OCI-LY1 (cell line): ENCODE measurements around the gene WIPF2.

Experiments
- H2AFZ ChIP-seq: fragments of 200-600 bp; sonication (generic), shearing (Covaris generic); 2 replicates; pipeline ENCODE4 v1.6.0; 2014; ENCODE audit warnings: antibody characterized with exemption, mild to moderate bottlenecking, low read length
- H3F3A ChIP-seq: fragments of 200-600 bp; sonication (generic), shearing (Covaris generic); 2 replicates; pipeline ENCODE4 v1.6.0; 2014; ENCODE audit warnings: mild to moderate bottlenecking, antibody characterized with exemption, low read length, moderate library complexity; ENCODE audit not compliant: insufficient read depth
- H3K27ac ChIP-seq: fragments of 200-600 bp; sonication (generic); 2 replicates; pipeline ENCODE4 v1.5.1; 2014; ENCODE audit warnings: low read length, mixed run types, mild to moderate bottlenecking, low read depth; ENCODE audit not compliant: poor library complexity, severe bottlenecking
- H3K27me3 ChIP-seq: fragments of 200-600 bp; sonication (generic); 2 replicates; pipeline ENCODE4 v1.6.0; 2014; ENCODE audit warnings: antibody characterized with exemption, mild to moderate bottlenecking, low read length, moderate library complexity; ENCODE audit not compliant: insufficient read depth
- H3K36me3 ChIP-seq: fragments of 200-600 bp; sonication (generic); 2 replicates; pipeline ENCODE4 v1.6.1; 2014; ENCODE audit warnings: mild to moderate bottlenecking, antibody characterized with exemption, low read length, moderate library complexity, mixed read lengths; ENCODE audit not compliant: insufficient read depth
- H3K4me1 ChIP-seq: fragments of 200-600 bp; sonication (generic); 2 replicates; pipeline ENCODE4 v1.5.1; 2014; ENCODE audit warnings: mild to moderate bottlenecking, low read length, moderate library complexity; ENCODE audit not compliant: insufficient read depth, severe bottlenecking
- H3K4me2 ChIP-seq: fragments of 200-600 bp; sonication (generic), shearing (Covaris generic); 2 replicates; pipeline ENCODE4 v1.6.1; 2014; ENCODE audit warnings: low read length
- H3K4me3 ChIP-seq: fragments of 200-600 bp; sonication (generic); 2 replicates; pipeline ENCODE4 v1.5.1; 2014; ENCODE audit warnings: low read length, low read depth, mild to moderate bottlenecking, mixed read lengths; ENCODE audit not compliant: poor library complexity, severe bottlenecking
- H3K79me2 ChIP-seq: fragments of 200-600 bp; shearing (Covaris generic); 2 replicates; pipeline ENCODE4 v1.6.1; 2016; ENCODE audit warnings: mixed run types, low read length, mixed read lengths; ENCODE audit not compliant: insufficient read depth
- H3K9ac ChIP-seq: fragments of 200-600 bp; sonication (generic), shearing (Covaris generic); 2 replicates; pipeline ENCODE4 v1.6.1; 2014; ENCODE audit warnings: mild to moderate bottlenecking, low read length, mixed read lengths
- H3K9me2 ChIP-seq: fragments of 200-600 bp; sonication (generic), shearing (Covaris generic); 2 replicates; pipeline ENCODE4 v1.6.1; 2014; ENCODE audit warnings: low read depth, mild to moderate bottlenecking, low read length, mixed read lengths
- H3K9me3 ChIP-seq: fragments of 200-600 bp; shearing (Covaris generic); 2 replicates; pipeline ENCODE4 v1.6.1; 2014; ENCODE audit warnings: low read length, mixed read lengths
- H4K20me1 ChIP-seq: fragments of 200-600 bp; sonication (generic), shearing (Covaris generic); 2 replicates; pipeline ENCODE4 v1.6.0; 2016; ENCODE audit warnings: mild to moderate bottlenecking, low read length; ENCODE audit not compliant: insufficient read depth
- EZH2 ChIP-seq: fragments of 200-600 bp; sonication (generic), shearing (Covaris generic); IDR thresholded peaks from 2 replicates; pipeline ENCODE4 v1.8.0; 2017; ENCODE audit warnings: borderline replicate concordance, mixed run types, mild to moderate bottlenecking, antibody characterized with exemption, low read length, moderate library complexity, mixed read lengths
- TF ChIP-seq, protein P1 (sequence below): fragments of 200-600 bp; sonication (generic), shearing (Covaris generic); IDR thresholded peaks from 2 replicates; pipeline ENCODE4 v1.5.1; 2017; ENCODE audit warnings: mild to moderate bottlenecking, antibody characterized with exemption, low read length, moderate library complexity, mixed read lengths

Gene WIPF2

DNA sequence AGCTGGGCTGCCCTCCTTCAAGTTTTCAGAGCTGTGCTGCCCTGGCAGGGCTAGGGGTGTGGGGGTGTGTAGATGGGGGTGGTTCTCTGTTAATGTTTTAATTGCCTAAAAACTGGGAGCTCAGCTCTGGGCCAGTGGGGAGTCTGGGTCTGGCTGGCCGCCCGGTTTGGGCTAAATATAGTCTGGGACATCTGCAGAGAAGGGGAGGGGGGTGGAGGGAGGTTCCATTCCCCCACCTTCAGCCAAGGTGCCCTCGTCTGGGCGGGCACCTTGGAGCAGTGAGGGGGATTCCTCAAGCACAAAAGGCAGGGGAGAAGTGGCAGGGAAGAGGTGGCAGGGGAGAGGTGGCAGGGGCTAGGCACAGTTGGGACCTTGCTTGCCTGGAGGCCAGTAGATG is 102.9 kb downstream of the WIPF2 start:
- Histone ChIP-seq H3K4me2 (peak overlapping the region; percentile 63), H3K9ac (no peak overlapping the region; the same call in 1 of the 2 replicates), H3K9me2 (no peaks in the 10 kb centered on the region), H3F3A (no peaks in the 10 kb centered on the region), H3K4me3 (peak overlapping the region; percentile 45), H3K27me3 (peaks cover 11% of the 10 kb centered on the region; the same call in 1 of the 2 replicates), H3K27ac (no peak overlapping the region), H2AFZ (no peak overlapping the region), H3K36me3 (no peaks in the 10 kb centered on the region), H3K4me1 (peaks cover 38% of the 10 kb centered on the region), H3K9me3 (no peaks in the 10 kb centered on the region), H3K79me2 (no peaks in the 10 kb centered on the region), H4K20me1 (no peaks in the 10 kb centered on the region)
- no peak for TF ChIP-seq EZH2
- TF ChIP-seq, protein P1, sequence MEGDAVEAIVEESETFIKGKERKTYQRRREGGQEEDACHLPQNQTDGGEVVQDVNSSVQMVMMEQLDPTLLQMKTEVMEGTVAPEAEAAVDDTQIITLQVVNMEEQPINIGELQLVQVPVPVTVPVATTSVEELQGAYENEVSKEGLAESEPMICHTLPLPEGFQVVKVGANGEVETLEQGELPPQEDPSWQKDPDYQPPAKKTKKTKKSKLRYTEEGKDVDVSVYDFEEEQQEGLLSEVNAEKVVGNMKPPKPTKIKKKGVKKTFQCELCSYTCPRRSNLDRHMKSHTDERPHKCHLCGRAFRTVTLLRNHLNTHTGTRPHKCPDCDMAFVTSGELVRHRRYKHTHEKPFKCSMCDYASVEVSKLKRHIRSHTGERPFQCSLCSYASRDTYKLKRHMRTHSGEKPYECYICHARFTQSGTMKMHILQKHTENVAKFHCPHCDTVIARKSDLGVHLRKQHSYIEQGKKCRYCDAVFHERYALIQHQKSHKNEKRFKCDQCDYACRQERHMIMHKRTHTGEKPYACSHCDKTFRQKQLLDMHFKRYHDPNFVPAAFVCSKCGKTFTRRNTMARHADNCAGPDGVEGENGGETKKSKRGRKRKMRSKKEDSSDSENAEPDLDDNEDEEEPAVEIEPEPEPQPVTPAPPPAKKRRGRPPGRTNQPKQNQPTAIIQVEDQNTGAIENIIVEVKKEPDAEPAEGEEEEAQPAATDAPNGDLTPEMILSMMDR = no peak

DNA sequence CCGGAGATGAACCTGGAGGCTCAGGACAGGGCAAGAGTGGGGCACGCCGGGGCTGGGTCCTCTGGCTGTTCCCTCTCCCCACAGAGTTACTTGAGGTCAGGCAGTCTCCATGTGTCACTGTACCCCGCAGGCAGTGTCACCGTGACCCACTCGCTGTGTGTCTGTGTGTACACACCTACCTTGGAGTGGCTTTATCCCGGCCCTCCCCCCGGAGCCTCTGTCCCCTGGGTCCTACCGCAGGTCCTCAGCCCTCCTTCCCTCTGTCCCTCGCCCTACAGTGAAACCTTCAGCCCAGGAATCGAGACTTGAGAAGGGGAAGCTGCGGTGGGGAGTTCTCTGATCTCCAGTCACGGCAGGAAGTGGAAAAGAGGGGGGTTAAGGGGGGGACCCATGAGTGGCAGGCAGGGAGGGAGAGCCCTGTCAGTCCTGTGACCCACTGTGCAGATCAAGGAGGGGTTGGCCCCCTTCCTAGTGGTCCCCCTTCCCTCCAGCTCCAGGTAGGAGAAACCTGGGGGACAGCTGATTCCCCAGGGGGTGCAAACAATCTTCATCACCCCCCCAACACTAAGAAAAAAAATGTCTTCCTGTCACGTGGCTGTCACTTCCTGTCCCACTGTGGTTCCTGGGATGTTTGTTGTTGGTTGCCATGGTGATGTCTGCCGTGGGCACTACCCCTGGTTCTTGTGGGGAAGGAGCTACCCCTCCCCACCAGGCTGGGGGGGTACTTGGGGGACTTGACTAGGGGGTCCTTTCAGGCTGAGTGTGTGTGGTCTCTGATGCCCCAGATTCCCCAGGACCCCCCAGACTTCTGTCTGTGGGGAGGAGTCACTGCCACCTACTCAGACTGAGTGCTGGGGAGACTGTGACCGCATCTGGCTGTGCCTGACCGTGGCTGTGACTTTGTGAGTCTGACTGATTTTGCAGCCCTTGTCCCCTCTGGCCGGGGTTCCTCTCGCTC is 103.5 kb downstream of the WIPF2 start:
- Histone ChIP-seq H3F3A (no peaks in the 10 kb centered on the region), H3K36me3 (no peaks in the 10 kb centered on the region), H3K4me3 (peak overlapping the region; percentile 45), H3K4me1 (peaks cover 32% of the 10 kb centered on the region), H3K27ac (no peak overlapping the region), H3K79me2 (no peaks in the 10 kb centered on the region), H4K20me1 (no peaks in the 10 kb centered on the region), H3K27me3 (peaks cover 11% of the 10 kb centered on the region; the same call in 1 of the 2 replicates), H3K4me2 (peak overlapping the region; percentile 63), H2AFZ (no peak overlapping the region), H3K9me3 (no peaks in the 10 kb centered on the region), H3K9ac (no peak overlapping the region; the same call in 1 of the 2 replicates), H3K9me2 (no peaks in the 10 kb centered on the region)
- TF ChIP-seq, protein P1 = no peak
- TF ChIP-seq EZH2 = no peak

DNA sequence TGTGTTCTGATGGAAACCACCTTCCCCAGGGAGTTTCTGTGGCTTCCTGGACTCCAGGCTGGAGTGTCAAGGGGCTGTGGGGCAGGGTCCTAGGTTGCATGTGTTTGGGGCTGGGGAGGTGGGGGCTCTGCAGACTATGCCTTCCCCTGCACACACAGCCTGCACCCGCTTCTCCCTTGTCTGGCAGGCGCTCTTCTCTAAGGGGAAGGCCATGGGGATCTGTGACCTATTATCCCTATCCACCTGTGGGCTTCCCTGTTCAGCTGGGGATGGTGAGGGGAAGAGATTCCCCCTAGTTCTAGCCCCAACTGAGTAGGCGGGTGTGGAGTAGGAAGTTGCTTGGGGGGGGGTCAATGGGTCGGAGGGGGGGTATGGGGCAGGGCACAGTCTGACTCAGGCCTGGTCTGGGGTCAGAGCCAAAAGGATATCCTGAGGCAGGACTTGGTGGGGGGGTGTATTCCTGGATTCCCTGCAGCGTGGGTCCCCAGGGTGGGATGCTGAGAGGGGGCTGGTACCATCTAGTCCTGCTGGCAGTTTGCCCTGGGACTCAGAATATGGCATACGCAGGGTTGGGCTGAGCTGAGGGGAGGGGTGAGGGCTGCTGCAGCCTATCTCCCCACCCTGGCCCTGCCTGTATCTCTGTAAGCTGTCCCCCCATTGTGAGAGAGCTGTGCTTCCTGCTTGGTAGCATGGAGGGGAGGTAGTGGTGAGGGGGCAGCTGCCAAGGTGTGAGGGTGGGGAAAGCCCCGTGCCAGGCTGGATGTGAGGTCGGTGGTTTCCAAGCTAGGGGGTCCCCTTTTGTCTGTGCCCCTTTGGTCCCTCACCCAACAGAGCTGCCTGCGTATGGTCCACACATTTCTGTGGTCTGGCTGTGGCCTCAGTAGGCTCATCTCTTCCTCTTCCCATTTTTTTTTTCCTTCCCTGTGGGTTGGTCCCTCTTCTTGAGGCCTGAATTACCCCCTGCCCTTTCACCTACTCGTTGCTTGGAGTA is 104.6 kb downstream of the WIPF2 start:
- TF ChIP-seq EZH2 = no peak
- TF ChIP-seq, protein P1 = no peak
- Histone ChIP-seq H3K9me2 (no peaks in the 10 kb centered on the region), H3K9ac (no peak overlapping the region), H3K4me1 (peaks cover 24% of the 10 kb centered on the region), H3K9me3 (no peaks in the 10 kb centered on the region), H3K27ac (no peak overlapping the region), H3K4me2 (peak overlapping the region; percentile 63), H3K36me3 (no peaks in the 10 kb centered on the region), H3K27me3 (peaks cover 14% of the 10 kb centered on the region), H3K4me3 (no peak overlapping the region), H3F3A (no peaks in the 10 kb centered on the region), H4K20me1 (no peaks in the 10 kb centered on the region), H2AFZ (no peak overlapping the region), H3K79me2 (no peaks in the 10 kb centered on the region)
